GM19035 (cell line): Measurements from ENCODE around the gene DLL3.

ENCODE experiments used
- ATAC-seq: cut with Tn5 transposase; IDR thresholded peaks from one replicate; pipeline ENCODE4 v1.9.1; 2021; ENCODE audit not compliant: unreplicated experiment

The DLL3 gene

DNA sequence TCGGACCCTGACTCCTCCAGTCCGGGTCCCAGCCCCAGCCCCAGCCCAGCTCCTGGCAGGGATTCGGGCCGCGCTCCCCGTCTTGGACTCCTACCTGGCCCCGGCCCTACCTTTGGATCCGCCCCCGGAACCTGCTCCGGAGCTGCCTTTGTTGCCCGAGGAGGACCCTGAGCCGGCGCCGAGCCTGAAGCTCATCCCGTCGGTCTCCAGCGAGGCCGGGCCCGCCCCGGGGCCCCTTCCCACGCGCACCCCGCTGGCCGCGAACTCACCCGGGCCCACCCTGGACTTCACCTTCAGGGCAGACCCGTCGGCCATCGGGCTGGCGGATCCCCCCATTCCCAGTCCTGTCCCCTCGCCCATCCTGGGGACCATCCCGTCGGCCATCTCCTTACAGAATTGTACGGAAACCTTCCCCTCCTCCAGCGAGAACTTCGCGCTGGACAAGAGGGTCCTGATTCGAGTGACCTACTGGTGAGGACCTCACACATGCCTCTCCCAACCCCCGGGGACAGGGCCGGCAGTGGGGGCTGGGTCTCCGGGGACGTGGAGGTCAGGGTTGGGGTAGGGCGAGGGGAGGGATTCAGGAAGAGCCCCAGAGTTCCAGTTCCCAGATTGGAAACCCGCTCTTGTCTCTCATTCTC, 16.9 kb downstream of the DLL3 start:
- no peak for ATAC-seq

DNA sequence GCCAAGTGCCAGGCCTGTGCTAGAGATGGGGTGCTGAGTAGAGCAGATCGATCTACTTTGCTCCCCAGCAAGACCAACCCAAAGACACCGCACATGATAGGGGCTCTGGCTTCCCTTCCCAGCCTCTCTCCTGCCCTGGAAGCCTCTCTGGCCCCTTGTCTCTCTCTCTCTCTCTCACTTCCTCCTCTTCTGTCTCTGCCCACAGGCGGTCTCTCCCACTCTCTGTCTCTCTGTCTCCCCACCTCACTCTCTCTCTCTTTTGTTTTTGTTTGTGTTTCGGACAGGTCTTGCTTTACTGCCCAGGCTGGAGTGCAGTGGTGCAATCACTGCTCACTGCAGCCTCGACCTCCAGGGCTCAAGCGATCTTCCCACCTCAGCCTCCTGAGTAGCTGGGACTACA, 17.5 kb downstream of the DLL3 start:
- ATAC-seq: no peak

DNA sequence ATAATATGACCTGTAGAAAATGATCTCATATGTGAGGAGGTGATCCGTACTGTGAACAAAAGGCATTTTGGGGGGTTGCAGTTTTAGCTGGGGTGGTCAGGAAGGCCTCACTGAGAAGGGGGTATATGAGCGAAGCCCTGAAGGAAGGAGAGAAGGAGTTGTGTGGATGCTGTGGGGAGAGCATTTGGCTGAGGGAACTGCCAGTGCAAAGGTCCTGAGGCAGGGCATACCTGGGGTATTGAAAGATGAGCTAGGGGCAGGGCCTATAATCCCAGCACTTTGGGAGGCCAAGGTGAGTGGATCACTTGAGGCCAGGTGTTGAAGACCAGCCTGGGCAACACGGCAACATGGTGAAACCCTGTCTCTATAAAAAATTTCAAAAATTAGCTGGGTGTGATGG, 18.7 kb downstream of the DLL3 start:
- ATAC-seq: no peak

DNA sequence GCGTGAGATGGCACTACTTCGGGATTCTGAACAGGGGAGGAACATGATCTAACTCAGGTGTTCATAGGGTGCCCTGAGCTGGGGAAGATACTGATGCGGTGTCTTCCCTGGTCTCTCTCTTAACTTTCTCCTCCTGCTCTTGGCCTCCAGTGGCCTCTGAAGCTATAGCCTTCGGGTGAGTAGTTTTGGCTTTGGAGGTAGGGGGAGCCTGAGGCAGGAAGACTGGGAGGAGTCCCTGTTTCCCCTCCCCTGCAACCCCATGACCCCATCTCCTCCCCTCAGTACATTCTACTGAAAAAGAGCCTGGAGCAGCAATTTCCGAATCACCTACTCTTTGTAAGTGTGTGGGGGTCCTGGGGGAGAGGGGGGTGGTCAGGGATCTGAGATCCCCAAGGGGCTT, 19.7 kb downstream of the DLL3 start:
- ATAC-seq: no peak

DNA sequence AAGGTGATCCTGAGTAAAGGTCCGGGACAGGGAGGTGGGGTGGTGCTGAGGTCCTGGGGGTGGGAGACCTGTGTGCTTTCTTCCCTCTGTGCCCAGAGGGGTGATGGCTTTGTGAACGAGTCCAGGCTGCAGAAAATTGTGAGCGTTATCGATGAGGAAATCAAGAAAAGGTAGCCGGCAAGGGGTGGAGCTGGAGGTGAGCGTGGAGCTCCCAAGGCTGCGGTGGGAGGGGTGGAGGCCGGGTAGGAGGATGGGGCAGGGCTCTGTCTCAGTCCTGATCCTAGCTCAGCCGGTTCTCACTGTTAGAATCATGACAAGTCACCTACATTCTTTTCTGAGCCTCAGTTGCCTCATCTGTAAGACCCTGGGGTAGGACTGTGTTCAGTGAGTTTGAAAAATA, 20.2 kb downstream of the DLL3 start:
- no peak for ATAC-seq

DNA sequence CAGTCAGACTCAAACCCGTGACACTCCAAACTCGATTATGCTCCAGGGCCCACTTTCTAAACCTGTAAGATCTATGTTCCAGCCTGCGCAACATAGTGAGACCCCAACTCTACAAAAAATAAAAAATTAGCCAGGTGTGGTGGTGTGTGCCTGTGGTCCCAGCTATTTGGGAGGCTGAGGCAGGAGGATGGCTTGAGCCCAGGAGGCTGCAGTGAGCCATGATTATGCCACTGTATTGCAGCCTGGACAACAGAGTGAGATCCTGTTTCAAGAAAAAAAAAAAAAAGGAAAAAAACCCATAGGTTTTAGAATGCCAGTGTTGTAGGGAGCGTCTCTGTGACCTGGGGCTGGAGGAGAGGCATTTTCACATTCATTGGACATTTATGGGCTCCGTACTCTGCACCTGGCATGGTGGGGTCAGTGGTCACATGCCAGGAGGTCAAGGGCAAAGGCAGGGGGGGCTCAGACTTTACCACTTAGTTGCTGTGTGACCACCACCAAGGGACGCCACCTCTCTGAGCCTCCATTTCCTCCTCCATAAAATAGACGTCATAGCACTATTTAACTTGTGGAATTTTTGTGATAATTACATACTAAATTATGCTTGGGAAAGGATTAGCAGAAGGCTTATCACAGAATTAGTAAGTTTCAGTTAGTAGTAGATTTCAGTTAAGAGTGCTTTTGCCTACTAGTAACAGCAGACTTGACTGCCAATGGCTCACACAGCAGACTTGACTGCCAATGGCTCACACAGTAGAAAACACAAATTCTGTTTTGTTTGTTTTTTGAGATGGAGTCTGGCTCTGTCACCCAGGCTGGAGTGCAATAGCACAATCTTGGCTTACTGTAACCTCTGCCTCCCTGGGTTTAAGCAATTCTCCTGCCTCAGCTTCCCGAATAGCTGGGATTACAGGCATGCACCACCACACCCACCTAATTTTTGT, 22.1 kb downstream of the DLL3 start:
- no peak for ATAC-seq

DNA sequence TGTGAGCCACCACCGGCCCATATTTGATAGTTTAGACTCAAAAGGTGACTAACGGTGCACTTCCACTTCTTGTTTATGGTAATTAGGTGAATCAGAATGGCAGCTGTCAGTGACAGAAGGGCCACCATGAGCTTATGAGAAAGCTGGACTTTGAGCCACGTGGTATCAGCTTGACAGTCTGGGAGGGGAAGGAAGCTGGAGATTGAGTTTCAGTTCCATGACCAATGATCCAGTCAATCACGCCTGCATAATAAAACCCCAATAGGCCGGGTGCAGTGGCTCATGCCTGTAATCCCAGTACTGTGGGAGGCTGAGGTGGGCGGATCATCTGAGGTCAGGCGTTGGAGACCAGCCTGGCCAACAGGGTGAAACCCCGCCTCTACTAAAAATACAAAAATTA, 25.7 kb downstream of the DLL3 start:
- no peak for ATAC-seq

DNA sequence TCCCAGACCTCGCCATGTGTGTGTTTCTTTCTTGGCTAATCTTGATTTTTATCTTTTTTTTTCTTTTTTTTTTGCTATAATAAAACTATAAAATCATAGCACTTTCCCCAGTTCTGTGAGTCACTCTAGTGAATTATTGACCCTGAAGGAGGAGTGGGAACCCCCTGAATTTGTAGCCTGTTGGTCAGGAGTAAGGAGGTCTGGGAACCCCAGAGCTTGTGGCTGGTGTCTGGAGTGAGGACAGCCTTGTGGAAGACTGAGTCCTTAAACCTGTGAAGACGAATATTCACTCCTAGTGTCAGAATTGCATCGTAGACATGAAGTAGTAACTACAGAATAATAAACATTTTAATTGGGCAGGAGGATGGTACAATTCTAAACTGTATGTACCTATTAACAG, 26.5 kb downstream of the DLL3 start:
- ATAC-seq: no peak

DNA sequence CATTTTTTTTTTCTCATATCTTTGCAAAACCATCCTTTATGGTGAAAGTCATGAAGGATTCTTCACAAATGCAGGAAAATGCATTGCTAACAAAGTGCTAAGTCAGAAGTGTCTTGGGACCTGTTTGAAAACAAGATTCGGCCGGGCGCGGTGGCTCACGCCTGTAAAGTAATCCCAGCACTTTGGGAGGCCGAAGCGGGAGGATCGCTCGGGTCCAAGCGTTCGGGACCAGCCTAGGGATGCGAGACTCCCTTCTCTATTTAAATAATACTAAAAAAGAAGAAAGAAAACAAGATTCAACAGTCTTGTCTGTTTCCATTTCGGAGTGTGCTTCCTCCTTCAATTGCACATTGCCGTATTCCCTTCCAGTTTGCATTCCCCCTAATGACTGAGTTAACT, 33.1 kb downstream of the DLL3 start:
- no peak for ATAC-seq

DNA sequence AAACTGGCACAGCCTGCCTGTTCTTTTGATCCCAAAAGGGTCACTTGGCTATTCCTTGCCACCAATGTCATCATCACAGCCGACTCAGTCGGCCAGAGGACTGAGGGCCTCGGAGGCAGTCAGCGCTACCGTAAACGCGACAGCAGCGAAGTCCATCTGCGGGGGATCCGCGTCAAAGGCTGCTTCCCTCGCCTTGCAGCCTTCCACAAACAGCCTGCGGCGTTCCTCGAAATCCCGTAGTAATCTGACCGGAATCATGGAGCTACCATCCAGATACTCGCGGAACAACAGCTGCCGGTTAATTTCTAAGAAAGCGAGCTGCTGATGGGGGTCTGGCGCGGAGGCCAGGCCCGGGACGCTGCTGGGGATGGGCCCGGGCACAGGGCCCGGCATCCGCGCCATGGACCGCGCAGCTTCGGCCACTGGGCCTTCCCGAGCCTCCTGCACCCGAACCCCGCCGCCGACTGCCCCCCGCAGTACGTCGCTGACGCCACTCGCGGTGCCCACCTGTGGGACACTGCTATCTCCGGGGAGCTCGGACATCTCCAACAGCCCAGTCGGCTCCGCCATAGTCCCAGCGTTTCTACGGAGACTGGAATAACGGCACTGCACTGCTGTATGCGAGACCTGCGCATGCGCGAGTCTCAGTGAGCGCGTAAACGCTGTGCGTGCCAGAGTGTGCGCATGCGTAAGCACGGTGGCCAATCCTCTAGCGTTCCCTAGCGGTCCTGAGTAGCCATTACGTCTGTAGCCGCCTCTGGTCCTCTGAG, 33.7 kb downstream of the DLL3 start, which contains the start of gene EID2B:
EID2B (minus strand) TSS at position 620 of the 770 bp plus-strand sequence; CDS start at position 570, 50 bp downstream.
- ATAC-seq: peak; percentile 91

DNA sequence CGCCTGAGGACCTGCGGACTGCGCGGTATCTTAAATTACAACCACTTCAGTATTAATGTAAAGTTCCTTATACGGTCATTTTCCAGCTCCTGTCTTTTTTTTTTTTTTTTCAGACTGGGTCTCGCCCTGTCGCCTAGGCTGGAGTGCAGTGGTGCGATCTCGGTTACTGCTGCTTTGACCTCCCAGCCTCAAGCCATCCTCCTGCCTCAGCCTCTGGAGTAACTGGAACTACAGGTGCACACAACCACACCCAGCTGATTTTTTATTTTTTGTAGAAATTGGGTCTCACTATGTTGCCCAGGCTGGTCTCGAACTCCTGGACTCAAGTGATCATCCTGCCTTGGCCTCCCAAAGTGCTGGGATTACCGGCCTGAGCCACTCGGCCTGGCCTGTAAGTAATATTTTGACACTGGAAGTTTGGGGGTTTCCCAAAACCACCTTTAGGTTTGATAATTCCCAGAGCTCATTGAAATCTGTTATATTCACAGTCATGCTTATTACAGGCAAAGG, 34.3 kb downstream of the DLL3 start:
- peak; percentile 15 for ATAC-seq

DNA sequence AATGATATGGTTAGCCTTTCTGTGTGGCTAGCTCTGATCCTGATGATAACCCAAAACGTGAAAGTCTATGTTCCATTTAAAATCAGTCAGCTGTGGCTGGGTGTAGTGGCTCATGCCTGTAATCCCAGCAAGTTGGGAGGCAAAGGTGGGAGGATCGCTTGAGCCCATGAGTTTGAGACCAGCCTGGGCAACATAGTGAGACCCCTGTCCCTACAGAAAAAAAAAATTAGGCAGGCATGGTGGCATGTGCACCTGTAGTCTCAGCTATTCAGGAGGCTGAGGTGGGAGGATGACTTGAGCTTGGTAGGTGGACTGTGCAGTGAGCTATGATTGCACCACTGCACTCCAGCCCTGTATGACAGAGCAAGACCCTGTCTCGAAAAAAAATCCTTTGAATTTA, 35.0 kb downstream of the DLL3 start:
- no peak for ATAC-seq

DNA sequence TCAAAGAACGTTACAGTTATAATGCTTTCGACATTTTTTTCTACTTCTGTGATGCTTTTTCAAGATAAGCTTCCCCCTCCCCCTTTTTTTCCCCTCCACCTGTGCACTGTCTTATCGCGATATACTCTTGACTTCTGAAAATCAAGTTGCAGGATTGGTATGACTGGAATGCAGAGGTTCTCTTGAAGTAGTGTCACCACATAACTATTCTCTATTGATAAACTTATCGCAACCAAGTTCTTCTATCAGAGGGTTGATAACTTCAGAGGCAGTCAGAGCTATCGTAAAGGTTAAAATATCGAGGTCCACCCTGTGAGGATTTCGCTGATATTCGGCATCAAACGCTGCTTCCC, 40.4 kb downstream of the DLL3 start:
- peak; percentile 6 for ATAC-seq

DNA sequence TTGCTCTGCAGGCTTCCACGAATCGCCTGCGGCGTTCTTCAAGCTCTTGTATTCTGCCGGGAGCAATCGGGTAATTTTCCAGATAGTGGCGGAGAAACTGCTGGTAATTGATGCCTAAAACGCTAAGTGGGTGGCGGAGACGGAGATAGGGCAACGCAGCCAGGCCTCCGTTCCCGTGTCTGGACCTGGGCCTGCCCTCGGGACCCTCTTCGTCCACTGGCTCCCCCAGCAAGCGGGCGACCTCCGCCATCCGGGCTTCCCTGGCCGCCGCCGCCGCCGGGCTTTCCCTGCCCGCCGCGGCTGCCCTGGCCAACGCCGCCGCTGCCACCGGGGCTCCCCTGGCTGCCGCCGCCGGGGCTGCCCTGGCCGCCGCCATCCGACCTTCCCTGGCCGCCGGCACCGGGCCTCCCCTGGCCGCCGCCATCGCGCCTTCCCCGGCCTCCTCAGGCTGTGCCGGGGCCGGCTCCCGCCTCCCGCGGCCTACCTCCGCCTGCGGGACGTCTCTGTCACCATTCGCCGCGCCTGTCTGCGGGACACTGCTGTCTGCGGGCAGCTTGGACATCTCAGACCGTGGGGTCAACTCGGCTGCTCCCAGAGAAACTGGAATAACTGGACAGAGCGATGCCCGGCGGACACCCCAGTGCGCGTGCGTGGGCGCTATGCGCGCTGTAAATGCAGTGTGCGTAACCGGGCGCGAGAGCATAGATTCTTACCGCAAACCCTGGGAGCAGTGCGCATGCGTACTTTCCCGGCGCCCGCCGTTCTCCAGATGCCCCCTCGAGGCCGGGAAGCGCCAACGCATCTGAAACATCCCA, 41.0 kb downstream of the DLL3 start, which contains the start of gene EID2:
EID2 (minus strand) TSS at position 644 of the 815 bp plus-strand sequence; CDS start at position 562, 82 bp downstream.
- ATAC-seq: peak; percentile 89

DNA sequence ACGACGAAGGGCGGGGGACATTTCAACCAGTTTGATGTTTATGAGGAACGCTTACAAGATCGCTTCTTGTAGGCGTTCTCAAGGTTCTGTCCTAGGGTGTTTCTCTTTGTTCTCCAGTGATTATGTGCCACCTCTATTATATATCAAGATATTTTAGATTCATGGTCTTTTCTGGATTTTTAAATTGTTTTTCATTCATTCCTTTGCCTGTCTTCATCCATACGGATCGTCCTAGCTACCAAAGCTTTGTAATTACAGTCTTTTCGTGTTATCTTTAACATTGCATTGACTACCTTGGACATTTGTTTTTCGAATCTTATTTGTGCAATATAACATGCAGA, 41.6 kb downstream of the DLL3 start:
- ATAC-seq: no peak

DNA sequence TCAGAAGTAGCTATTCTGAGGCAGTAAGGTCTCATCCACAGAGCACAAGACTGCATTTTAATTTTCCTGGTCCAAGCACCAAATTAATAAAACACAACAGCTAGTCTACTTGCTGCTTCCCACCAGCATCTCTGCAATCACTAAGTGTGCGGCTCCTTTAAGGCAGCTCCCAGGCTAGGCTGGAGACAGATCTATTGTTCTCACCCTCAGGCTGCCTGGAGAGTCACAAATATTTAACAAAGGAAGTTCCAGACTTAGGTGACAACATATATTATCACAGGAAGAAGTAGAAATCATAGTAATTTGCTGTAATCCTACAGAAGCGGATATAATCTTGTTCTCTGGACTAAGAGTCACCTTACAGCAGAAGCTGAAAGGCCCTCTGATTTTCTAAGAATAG, 43.5 kb downstream of the DLL3 start:
- ATAC-seq: no peak

DNA sequence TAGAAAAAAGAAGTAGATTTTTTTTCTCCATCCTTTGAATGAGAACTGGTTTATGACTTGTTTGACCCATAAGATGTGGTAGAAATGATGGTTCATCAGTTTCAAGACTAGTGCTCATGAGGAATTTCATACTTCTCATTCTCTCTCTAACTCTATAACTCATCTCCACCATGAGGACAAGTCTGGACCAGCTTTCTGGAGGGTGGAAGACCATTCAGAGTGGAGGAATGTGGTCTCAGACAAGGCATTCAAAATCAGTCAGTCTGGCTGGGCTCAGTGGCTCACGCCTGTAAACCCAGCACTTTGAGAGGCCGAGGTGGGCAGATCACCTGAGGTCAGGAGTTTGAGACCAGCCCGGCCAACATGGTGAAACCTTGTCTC, 44.7 kb downstream of the DLL3 start:
- no peak for ATAC-seq

DNA sequence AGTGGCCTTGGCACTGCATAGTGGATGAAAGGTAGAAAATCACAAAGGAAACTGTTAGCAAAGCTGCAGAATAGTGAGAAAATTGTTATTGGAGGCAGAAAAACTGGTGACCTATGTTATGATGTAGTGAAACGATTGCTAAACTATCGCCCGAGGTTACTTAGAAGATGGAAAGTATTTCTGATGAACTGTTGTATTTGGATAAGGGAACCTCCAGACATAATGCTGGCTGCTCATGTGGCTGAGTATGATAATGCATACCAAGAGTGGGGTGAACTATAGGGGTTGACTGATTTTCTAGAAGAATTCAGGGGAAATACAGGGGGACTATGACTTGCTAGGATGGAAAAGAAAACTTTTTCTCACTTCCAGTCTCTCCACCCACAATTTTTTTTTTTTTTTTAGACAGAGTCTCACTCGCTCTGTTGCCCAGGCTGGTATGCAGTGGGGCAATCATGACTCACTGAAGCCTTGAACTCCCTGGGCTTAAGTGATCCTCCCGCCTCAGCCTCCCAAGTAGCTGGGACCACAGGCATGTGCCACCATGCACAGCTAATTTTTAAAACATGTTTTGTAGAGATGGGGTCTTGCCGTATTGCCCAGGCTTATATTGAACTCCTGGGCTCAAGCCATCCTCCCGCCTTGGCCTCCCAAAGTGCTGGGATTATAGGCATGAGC, 45.6 kb downstream of the DLL3 start:
- no peak for ATAC-seq

DNA sequence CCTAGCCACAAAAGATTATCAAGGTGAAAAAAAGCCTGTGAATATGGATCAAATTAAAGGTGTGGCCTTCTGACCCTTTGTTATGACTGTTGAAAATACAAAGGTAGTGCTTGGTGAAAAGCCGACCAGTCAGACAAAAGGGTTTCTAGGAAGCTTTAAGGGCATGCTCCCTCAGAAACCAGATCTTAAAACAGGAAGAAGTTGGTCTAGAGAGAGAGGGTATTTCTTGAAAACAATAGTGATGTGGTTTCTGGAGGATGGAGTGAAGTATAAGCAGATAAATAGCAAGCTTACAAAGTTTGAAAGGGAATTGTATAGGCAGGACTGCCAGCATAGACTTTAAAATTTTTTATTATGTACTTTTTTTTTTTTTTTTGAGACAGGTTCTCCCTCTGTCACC, 46.2 kb downstream of the DLL3 start:
- ATAC-seq: no peak

DNA sequence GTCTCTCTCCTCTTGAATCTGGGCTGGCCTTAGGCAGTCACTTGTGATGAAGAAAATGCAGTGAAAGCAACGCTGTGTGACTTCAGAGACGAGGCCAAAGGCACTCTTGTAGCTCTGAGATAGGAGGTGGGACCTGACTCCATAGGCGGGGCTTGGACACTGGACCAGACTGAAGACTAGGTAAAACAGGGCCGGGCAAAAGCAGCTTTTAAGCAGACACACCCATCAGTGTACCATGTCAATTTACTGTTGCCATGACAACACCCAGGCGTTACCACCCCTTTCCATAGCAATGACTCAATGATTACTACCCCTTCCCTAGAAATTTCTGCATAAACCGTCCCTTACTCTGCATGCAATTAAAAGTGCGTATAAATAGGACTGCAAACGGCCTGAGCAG, 47.9 kb downstream of the DLL3 start:
- no peak for ATAC-seq
